ENCODE measurements around the gene LRRC34. TPM values are rescaled to one million over a fixed set of nuclear protein-coding genes. Genes with fewer than 3 reads are reported as not detected.

Gene LRRC34
- total and polyA plus RNA-seq, 4 donors, result 0.22 to 2.8 (median 0.85) TPM

DNA sequence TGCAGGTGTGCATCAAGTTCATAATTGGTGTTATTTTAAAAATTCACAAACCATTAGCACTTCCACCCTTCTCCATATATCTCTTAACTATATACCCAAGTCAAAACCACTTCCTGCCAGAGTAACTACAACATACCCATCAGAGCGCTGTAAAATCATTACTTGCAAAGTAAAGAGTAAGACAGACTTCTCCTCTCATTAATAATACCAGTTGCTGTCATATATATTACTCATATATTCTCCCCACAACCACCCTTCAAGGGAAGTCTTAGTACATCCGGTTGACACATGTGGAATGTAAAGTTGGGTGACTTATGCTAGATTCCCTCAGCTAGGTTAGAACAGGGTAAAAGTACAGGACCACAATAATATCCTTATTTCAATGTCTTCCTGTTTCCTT, 53.4 kb downstream of the LRRC34 start:
- H3K4me1 ChIP-seq (ENCODE audit: control insufficient read depth in 4 of 4, insufficient read depth in 4 of 4, low read length in 3 of 4), result peaks cover 0 to 4% (median under 1%) of the 10 kb centered on the region in 4 donors
- DNase-seq (ENCODE audit: low spot score), result no peak

DNA sequence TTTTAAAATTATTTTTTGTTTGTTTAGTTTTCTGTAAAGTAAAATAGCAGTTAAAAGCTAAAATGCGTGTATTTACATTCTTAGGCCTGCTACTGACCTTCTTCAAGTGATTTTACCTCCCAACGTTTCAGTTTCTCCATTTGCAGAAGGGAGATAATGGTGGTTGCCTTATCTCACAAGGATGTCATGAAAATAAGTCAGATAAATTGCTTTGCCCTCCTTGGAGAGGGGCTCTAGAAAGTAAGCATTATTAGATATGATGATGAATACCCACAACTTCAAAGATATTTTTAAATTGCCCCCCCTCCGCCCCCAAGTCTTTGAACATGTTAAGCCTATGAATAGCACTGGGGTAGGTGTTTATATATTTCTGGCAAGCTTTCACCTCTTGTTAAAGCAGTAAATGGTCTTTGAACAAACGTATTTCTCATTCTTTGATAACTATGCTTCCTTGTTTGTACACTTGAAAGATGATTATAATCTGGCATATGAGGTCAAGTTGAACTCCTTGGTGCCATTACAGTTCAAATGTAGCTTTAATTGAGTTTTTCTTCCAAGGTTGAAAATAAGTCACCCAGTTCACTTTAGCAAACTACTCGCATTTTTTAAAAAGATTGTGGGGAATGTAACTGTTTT, 54.2 kb downstream of the LRRC34 start:
- TF ChIP-seq RXRA (IDR thresholded peaks at IDR 0.05), result no peak
- TF ChIP-seq, protein P1, sequence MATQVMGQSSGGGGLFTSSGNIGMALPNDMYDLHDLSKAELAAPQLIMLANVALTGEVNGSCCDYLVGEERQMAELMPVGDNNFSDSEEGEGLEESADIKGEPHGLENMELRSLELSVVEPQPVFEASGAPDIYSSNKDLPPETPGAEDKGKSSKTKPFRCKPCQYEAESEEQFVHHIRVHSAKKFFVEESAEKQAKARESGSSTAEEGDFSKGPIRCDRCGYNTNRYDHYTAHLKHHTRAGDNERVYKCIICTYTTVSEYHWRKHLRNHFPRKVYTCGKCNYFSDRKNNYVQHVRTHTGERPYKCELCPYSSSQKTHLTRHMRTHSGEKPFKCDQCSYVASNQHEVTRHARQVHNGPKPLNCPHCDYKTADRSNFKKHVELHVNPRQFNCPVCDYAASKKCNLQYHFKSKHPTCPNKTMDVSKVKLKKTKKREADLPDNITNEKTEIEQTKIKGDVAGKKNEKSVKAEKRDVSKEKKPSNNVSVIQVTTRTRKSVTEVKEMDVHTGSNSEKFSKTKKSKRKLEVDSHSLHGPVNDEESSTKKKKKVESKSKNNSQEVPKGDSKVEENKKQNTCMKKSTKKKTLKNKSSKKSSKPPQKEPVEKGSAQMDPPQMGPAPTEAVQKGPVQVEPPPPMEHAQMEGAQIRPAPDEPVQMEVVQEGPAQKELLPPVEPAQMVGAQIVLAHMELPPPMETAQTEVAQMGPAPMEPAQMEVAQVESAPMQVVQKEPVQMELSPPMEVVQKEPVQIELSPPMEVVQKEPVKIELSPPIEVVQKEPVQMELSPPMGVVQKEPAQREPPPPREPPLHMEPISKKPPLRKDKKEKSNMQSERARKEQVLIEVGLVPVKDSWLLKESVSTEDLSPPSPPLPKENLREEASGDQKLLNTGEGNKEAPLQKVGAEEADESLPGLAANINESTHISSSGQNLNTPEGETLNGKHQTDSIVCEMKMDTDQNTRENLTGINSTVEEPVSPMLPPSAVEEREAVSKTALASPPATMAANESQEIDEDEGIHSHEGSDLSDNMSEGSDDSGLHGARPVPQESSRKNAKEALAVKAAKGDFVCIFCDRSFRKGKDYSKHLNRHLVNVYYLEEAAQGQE (IDR thresholded peaks at IDR 0.05), result no peak
- no peak for TF ChIP-seq TAF1 (conservative IDR thresholded peaks at IDR 0.05)
- TF ChIP-seq RAD21 (IDR thresholded peaks at IDR 0.05), result no peak
- TF ChIP-seq, protein P2, sequence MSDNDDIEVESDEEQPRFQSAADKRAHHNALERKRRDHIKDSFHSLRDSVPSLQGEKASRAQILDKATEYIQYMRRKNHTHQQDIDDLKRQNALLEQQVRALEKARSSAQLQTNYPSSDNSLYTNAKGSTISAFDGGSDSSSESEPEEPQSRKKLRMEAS (IDR thresholded peaks at IDR 0.05), result no peak
- TF ChIP-seq, protein P3, sequence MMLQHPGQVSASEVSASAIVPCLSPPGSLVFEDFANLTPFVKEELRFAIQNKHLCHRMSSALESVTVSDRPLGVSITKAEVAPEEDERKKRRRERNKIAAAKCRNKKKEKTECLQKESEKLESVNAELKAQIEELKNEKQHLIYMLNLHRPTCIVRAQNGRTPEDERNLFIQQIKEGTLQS (IDR thresholded peaks at IDR 0.05), result no peak
- no peak for TF ChIP-seq HNF4G (IDR thresholded peaks at IDR 0.05)
- TF ChIP-seq EGR1 (IDR thresholded peaks at IDR 0.05; ENCODE audit: low read depth in 2 of 2), result no peak
- TF ChIP-seq, protein P4, sequence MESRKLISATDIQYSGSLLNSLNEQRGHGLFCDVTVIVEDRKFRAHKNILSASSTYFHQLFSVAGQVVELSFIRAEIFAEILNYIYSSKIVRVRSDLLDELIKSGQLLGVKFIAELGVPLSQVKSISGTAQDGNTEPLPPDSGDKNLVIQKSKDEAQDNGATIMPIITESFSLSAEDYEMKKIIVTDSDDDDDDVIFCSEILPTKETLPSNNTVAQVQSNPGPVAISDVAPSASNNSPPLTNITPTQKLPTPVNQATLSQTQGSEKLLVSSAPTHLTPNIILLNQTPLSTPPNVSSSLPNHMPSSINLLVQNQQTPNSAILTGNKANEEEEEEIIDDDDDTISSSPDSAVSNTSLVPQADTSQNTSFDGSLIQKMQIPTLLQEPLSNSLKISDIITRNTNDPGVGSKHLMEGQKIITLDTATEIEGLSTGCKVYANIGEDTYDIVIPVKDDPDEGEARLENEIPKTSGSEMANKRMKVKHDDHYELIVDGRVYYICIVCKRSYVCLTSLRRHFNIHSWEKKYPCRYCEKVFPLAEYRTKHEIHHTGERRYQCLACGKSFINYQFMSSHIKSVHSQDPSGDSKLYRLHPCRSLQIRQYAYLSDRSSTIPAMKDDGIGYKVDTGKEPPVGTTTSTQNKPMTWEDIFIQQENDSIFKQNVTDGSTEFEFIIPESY (IDR thresholded peaks at IDR 0.05), result no peak
- TF ChIP-seq GABPA (IDR thresholded peaks at IDR 0.05 in 1 of 2, conservative IDR thresholded peaks at IDR 0.05 in 1 of 2), result no peak
- TF ChIP-seq HNF4A (conservative IDR thresholded peaks at IDR 0.05), result no peak
- no peak for TF ChIP-seq JUND (IDR thresholded peaks at IDR 0.05)
- TF ChIP-seq FOXA2 (IDR thresholded peaks at IDR 0.05), result no peak
- TF ChIP-seq FOXA1 (IDR thresholded peaks at IDR 0.05), result no peak
- TF ChIP-seq, protein P5, sequence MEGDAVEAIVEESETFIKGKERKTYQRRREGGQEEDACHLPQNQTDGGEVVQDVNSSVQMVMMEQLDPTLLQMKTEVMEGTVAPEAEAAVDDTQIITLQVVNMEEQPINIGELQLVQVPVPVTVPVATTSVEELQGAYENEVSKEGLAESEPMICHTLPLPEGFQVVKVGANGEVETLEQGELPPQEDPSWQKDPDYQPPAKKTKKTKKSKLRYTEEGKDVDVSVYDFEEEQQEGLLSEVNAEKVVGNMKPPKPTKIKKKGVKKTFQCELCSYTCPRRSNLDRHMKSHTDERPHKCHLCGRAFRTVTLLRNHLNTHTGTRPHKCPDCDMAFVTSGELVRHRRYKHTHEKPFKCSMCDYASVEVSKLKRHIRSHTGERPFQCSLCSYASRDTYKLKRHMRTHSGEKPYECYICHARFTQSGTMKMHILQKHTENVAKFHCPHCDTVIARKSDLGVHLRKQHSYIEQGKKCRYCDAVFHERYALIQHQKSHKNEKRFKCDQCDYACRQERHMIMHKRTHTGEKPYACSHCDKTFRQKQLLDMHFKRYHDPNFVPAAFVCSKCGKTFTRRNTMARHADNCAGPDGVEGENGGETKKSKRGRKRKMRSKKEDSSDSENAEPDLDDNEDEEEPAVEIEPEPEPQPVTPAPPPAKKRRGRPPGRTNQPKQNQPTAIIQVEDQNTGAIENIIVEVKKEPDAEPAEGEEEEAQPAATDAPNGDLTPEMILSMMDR (IDR thresholded peaks at IDR 0.05; ENCODE audit: low read depth, low read length, missing input control), result no peak
- TF ChIP-seq SP1 (IDR thresholded peaks at IDR 0.05), result no peak
- no peak for TF ChIP-seq NR2F2 (IDR thresholded peaks at IDR 0.05)
- TF ChIP-seq YY1 (IDR thresholded peaks at IDR 0.05), result no peak

More for the DNA sequence above, 53.4 kb downstream of the LRRC34 start:
- Histone ChIP-seq H3K36me3 (ENCODE audit: control insufficient read depth in 4 of 4, insufficient read depth in 3 of 4, low read depth in 1 of 4, low read length in 3 of 4) (no peaks in the 10 kb centered on the region), H3K9me3 (ENCODE audit: control insufficient read depth in 4 of 4, low read length in 3 of 4) (no peaks in the 10 kb centered on the region), H3K4me3 (ENCODE audit: low read depth in 1 of 3, low read length in 3 of 3) (no peak overlapping the region), H3K9ac (ENCODE audit: low read depth in 1 of 2, low read length in 2 of 2) (no peak overlapping the region), H3K27ac (ENCODE audit: low read depth in 1 of 2, low read length in 2 of 2) (no peak overlapping the region), H3K27me3 (ENCODE audit: control insufficient read depth in 4 of 4, insufficient read depth in 4 of 4, low read length in 3 of 4) (peaks cover 0 to 6% (median 0%) of the 10 kb centered on the region in 4 donors)
- TF ChIP-seq HNF4A (conservative IDR thresholded peaks at IDR 0.05), result no peak
- 81% methylated on average over 2 of the region's 2 CpGs for WGBS

More for the DNA sequence above, 54.2 kb downstream of the LRRC34 start:
- H3K9ac ChIP-seq (ENCODE audit: low read depth in 1 of 2, low read length in 2 of 2), result no peak overlapping the region
- peaks cover 0 to 4% (median under 1%) of the 10 kb centered on the region in 4 donors for H3K4me1 ChIP-seq (ENCODE audit: control insufficient read depth in 4 of 4, insufficient read depth in 4 of 4, low read length in 3 of 4)
- H3K9me3 ChIP-seq (ENCODE audit: control insufficient read depth in 4 of 4, low read length in 3 of 4), result no peaks in the 10 kb centered on the region
- WGBS, result 62% methylated on average over 5 of the region's 5 CpGs
- no peak for DNase-seq (ENCODE audit: low spot score)
- H3K36me3 ChIP-seq (ENCODE audit: control insufficient read depth in 4 of 4, insufficient read depth in 3 of 4, low read depth in 1 of 4, low read length in 3 of 4), result no peaks in the 10 kb centered on the region
- H3K27ac ChIP-seq (ENCODE audit: low read depth in 1 of 2, low read length in 2 of 2), result no peak overlapping the region
- H3K27me3 ChIP-seq (ENCODE audit: control insufficient read depth in 4 of 4, insufficient read depth in 4 of 4, low read length in 3 of 4), result peaks cover 0 to 6% (median 0%) of the 10 kb centered on the region in 4 donors
- H3K4me3 ChIP-seq (ENCODE audit: low read depth in 1 of 3, low read length in 3 of 3), result no peak overlapping the region

All from liver (tissue), 9 donors.